ENCODE measurements around the gene NPFFR2.
"Not testable (repeated sequence)": the region's sequence is repeated elsewhere in the genome, so short reads cannot be mapped to it uniquely, and the experiment has no call there.

Gene NPFFR2

DNA sequence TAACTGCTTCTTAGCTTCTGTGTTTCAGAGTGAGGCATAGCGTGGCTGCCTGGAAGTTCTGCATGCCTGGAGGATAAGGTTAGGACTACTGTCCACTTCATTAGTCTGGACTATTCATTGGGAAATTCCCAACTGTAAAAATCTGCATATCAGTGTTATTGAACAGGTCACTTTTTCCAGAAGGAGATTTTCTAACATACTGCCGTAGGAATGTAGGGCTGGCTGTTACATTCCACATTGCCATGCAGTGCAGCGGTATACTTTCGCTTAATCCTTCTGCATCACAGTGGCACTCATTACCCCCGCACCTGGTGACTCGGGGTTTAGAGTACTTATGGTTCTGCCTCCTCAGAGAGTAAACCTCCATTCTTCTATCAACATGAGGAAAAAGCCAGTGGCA, 104.6 kb downstream of the NPFFR2 start:
- TF ChIP-seq CTCF (IDR thresholded peaks at IDR 0.05), result no peak
- Histone ChIP-seq H3K9me3 (no peaks in the 10 kb centered on the region), H3K27me3 (no peaks in the 10 kb centered on the region), H3K4me3 (no peak overlapping the region), H3K4me1 (no peaks in the 10 kb centered on the region), H3K27ac (no peak overlapping the region), H3K36me3 (no peaks in the 10 kb centered on the region)
- intact Hi-C loops (cut with DNase I; ENCODE audit: low total_unique reads), result no loop called here
- DNase-seq, result no peak

DNA sequence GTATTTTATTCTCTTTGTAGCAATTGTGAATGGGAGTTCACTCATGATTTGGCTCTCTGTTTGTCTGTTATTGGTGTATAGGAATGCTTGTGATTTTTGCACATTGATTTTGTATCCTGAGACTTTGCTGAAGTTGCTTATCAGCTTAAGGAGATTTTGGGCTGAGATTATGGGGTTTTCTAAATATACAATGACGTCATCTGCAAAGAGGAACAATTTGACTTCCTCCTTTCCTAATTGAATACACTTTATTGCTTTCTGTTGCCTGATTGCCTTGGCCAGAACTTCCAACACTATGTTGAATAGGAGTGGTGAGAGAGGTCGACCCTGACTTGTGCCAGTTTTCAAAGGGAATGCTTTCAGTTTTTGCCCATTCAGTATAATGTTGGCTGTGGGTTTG, 108.2 kb downstream of the NPFFR2 start:
- not testable (repeated sequence) for H3K27ac ChIP-seq, H3K4me1 ChIP-seq, DNase-seq

DNA sequence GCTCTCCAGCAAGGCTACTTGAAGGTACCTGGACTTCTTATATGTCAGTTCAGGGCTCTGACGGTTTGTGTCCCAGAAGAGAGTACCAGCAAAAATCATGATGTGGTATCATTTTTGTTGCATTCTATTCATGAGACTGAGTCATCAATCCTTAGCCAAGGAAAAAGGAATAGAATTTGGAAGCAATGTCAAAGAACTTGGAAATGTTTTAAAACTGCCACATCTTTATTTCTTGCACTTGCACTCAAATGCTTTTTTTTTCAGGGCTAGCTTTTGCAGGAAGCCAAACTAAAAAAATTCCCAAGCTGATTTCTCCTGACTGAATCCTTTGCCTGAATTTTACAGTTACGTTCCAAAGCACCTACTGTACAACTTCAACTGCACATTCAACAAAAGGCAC, 112.4 kb downstream of the NPFFR2 start:
- H3K9me3 ChIP-seq, result no peaks in the 10 kb centered on the region
- no peaks in the 10 kb centered on the region for H3K36me3 ChIP-seq
- intact Hi-C loops (cut with DNase I; ENCODE audit: low total_unique reads), result no loop called here
- H3K27ac ChIP-seq, result no peak overlapping the region
- DNase-seq, result no peak
- TF ChIP-seq CTCF (IDR thresholded peaks at IDR 0.05), result no peak
- H3K4me3 ChIP-seq, result no peak overlapping the region
- no peaks in the 10 kb centered on the region for H3K27me3 ChIP-seq
- no peaks in the 10 kb centered on the region for H3K4me1 ChIP-seq

More for the DNA sequence above, 108.2 kb downstream of the NPFFR2 start:
- intact Hi-C loops (cut with DNase I; ENCODE audit: low total_unique reads); H3K4me3 ChIP-seq; H3K27me3 ChIP-seq; H3K36me3 ChIP-seq; H3K9me3 ChIP-seq: not testable (repeated sequence)

- H3K36me3 ChIP-seq, result no peaks in the 10 kb centered on the region
- intact Hi-C loops (cut with DNase I; ENCODE audit: low total_unique reads), result no loop called here
- TF ChIP-seq CTCF (IDR thresholded peaks at IDR 0.05), result no peak
- no peaks in the 10 kb centered on the region for H3K9me3 ChIP-seq
- no peak overlapping the region for H3K27ac ChIP-seq
- no peaks in the 10 kb centered on the region for H3K27me3 ChIP-seq
- H3K4me1 ChIP-seq, result no peaks in the 10 kb centered on the region
- no peak overlapping the region for H3K4me3 ChIP-seq
- no peak for DNase-seq
Observed at GRCh38 chr4:72152731-72153130, 120.9 kb downstream of the NPFFR2 start.

DNA sequence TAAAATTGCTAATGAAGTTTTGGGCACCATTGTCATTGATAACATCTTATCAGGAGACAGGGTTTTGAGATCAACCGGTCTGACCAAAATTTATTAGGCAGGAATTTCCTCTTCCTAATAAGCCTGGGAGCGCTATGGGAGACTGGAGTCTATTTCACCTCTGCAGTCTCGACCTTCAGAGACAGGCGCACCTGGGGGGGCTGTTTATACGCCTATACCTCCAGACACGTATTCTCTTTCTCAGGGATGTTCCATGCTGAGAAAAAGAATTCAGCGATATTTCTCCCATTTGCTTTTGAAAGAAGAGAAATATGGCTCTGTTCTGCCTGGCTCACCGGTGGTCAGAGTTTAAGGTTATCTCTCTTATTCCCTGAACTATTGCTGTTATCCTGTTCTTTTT, 121.8 kb downstream of the NPFFR2 start:
- H3K9me3 ChIP-seq; H3K4me3 ChIP-seq; H3K4me1 ChIP-seq; intact Hi-C loops (cut with DNase I; ENCODE audit: low total_unique reads); DNase-seq; H3K27ac ChIP-seq; H3K36me3 ChIP-seq; H3K27me3 ChIP-seq: not testable (repeated sequence)

DNA sequence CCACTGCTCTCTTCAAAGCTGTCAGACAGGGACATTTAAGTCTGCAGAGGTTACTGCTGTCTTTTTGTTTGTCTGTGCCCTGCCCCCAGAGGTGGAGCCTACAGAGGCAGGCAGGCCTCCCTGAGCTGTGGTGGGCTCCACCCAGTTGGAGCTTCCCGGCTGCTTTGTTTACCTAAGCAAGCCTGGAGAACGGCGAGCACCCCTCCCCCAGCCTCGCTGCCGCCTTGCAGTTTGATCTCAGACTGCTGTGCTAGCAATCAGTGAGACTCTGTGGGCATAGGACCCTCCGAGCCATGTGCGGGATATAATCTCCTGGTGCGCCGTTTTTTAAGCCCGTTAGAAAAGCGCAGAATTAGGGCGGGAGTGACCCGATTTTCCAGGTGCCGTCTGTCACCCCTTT, 137.5 kb downstream of the NPFFR2 start:
- H3K36me3 ChIP-seq; H3K27me3 ChIP-seq; intact Hi-C loops (cut with DNase I; ENCODE audit: low total_unique reads); H3K27ac ChIP-seq; H3K4me1 ChIP-seq; DNase-seq; H3K4me3 ChIP-seq; H3K9me3 ChIP-seq: not testable (repeated sequence)

DNA sequence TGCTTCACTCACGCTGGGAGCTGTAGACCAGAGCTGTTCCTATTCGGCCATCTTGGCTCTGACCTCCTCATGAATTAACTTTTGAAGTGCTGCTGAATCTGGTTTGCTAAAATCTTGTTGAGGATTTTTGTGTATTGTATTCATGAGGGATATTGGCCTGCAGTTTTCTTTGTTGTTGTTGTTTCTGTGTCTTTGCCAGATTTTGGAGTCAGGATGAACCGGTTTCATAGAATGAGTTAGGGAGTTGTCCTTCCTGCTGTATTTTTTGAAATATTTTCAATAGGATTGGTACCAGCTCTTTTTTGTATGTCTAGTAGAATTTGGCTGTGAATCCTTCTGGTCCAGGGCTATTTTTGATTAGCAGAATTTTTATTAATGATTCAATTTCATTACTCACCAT, 138.1 kb downstream of the NPFFR2 start:
- no peak for TF ChIP-seq CTCF (IDR thresholded peaks at IDR 0.05)
- no peak overlapping the region for H3K27ac ChIP-seq
- H3K4me3 ChIP-seq, result no peak overlapping the region
- intact Hi-C loops (cut with DNase I; ENCODE audit: low total_unique reads), result no loop called here
- no peaks in the 10 kb centered on the region for H3K9me3 ChIP-seq
- no peaks in the 10 kb centered on the region for H3K36me3 ChIP-seq
- no peaks in the 10 kb centered on the region for H3K4me1 ChIP-seq
- H3K27me3 ChIP-seq, result no peaks in the 10 kb centered on the region
- DNase-seq, result no peak
